ENCODE measurements around the gene NR5A2.
A peak's percentile ranks its signal among the peaks of the same experiment; 100 is the strongest.

NR5A2 gene

DNA sequence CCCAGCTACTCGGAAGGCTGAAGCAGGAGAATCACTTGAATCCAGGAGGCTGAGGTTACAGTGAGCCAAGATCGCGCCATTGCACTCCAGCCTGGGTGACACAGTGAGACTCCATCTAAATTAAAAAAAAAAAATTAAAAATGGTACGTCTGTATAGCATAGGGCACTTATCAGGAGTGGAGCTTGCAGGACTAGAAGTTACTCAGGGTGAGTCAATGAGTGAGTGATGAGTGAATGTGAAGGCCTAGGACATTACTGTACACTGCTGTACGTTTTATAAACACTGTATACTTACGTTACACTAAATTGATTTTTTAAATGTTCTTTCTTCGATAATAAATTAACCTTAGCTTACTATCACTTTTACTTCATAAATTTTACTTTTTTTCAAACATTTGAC lies 183.6 kb downstream of the NR5A2 start:
- TF ChIP-seq, protein P1, sequence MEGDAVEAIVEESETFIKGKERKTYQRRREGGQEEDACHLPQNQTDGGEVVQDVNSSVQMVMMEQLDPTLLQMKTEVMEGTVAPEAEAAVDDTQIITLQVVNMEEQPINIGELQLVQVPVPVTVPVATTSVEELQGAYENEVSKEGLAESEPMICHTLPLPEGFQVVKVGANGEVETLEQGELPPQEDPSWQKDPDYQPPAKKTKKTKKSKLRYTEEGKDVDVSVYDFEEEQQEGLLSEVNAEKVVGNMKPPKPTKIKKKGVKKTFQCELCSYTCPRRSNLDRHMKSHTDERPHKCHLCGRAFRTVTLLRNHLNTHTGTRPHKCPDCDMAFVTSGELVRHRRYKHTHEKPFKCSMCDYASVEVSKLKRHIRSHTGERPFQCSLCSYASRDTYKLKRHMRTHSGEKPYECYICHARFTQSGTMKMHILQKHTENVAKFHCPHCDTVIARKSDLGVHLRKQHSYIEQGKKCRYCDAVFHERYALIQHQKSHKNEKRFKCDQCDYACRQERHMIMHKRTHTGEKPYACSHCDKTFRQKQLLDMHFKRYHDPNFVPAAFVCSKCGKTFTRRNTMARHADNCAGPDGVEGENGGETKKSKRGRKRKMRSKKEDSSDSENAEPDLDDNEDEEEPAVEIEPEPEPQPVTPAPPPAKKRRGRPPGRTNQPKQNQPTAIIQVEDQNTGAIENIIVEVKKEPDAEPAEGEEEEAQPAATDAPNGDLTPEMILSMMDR (conservative IDR thresholded peaks at IDR 0.05; ENCODE audit: low read length), result no peak
- DNase-seq (ENCODE audit: low read depth), result peak; percentile 42

DNA sequence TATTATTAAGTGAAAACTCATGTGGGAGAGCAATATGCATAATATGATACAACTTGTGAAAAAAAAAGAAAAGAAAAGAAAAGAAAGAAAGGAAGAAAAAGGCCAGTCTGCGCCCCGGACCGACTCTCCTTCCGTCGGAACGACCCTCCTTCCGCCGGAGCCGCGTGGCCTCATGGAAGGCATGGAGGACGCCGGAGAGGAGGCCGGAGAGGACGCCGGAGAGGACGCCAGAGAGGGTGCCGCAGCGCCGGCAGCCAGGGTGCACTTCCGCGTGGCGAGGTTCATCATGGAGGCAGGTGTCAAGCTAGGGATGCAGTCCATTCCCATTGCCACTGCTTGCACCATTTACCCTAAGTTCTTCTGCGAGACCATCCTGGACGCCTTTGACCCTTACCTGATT lies 185.9 kb downstream of the NR5A2 start:
- no peak overlapping the region for H3K4me3 ChIP-seq (ENCODE audit: low read length)
- TF ChIP-seq, protein P1 (conservative IDR thresholded peaks at IDR 0.05; ENCODE audit: low read length), result no peak
- no peak for DNase-seq (ENCODE audit: low read depth)

More for the DNA sequence above, 183.6 kb downstream of the NR5A2 start:
- H3K4me3 ChIP-seq (ENCODE audit: low read length), result no peak overlapping the region

DNA sequence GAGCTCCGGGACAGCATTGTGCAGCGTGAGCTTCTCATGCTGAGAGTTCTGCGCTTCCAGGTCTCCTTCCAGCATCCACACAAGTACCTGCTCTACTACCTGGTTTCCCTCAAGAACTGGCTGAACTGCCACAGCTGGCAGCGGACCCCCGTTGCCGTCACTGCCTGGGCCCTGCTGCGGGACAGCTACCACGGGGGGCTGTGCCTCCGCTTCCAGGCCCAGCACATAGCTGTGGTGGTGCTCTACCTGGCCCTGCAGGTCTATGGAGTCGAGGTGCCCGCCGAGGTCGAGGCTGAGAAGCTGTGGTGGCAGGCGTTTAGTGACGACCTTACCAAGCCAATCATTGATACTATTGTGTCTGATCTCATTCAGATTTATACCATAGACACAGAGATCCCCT lies 186.4 kb downstream of the NR5A2 start:
- TF ChIP-seq, protein P1 (conservative IDR thresholded peaks at IDR 0.05; ENCODE audit: low read length), result no peak
- no peak overlapping the region for H3K4me3 ChIP-seq (ENCODE audit: low read length)
- DNase-seq (ENCODE audit: low read depth), result no peak

DNA sequence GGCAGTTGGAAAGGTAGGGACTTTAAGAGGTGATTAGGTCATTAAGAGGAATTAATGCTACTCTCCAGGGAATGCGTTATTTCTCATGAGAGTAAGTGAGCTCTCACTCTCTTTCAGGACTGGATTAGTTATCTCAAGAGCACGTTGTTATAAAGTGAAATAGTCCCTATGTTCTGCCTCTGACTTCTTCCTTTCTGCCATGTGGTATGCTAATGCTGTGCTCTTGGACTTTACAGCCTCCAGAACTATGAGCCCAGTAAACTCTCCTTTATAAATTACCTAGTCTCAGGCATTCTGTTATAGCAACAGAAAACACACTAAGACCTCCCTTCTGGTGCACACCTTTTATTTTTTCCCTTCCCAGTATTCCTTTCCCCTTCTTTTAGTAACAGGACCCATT lies 187.8 kb downstream of the NR5A2 start:
- no peak for DNase-seq (ENCODE audit: low read depth)
- no peak overlapping the region for H3K4me3 ChIP-seq (ENCODE audit: low read length)
- TF ChIP-seq, protein P1 (conservative IDR thresholded peaks at IDR 0.05; ENCODE audit: low read length), result no peak

DNA sequence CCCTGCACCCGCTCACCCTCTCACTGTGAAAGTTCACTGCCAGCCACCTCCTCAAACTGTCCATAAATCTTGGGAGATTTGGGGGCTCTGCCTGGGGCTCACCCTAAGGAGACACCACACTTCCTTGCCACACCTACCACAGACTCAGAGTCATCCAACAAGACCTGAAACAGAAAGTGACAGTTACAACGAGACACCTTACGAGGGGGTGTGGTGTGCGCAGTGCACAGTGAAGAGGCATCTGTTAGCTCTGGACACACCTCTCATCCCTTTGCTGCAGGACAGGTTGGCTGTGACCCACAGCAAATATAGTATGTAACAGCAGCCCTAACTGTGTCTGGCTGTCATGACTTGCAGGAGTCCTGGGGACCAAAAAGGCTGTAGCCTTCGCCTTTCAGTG lies 190.2 kb downstream of the NR5A2 start:
- H3K4me3 ChIP-seq (ENCODE audit: low read length), result no peak overlapping the region
- no peak for DNase-seq (ENCODE audit: low read depth)
- TF ChIP-seq, protein P1 (conservative IDR thresholded peaks at IDR 0.05; ENCODE audit: low read length), result no peak

DNA sequence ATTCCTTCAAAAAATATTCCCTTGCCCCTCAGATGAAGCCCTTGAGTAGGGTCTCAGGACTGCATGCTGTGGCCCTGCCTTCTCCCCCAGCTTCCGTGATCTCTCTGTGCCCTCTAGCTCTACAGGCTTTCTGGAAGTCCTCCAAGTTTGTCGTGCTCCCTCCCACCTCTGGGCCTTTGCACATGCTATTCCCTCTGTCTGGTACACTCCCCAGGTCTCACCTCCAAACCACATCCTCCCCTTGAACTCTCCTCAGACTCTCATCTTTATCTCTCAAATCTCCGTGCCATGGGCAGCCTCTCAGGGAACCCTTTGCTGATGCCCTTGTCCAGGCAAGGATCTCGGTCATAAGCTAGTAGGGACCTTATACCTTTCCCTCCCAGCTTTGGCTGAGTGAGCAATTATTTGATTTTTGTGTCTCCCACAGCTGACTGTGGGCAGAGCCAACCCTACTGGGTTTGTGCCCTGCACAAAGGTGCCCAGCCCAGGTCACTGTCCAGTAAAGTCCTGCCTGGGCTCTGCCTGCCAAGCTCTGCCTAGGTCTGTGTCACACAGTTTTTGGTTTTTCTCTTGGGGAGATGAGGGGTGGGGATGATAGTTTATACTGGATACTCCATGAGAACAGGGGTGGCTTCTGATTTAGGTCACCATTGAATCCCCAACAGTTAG lies 194.2 kb downstream of the NR5A2 start:
- H3K4me3 ChIP-seq (ENCODE audit: low read length), result no peak overlapping the region
- TF ChIP-seq, protein P1 (conservative IDR thresholded peaks at IDR 0.05; ENCODE audit: low read length), result no peak
- DNase-seq (ENCODE audit: low read depth), result no peak

DNA sequence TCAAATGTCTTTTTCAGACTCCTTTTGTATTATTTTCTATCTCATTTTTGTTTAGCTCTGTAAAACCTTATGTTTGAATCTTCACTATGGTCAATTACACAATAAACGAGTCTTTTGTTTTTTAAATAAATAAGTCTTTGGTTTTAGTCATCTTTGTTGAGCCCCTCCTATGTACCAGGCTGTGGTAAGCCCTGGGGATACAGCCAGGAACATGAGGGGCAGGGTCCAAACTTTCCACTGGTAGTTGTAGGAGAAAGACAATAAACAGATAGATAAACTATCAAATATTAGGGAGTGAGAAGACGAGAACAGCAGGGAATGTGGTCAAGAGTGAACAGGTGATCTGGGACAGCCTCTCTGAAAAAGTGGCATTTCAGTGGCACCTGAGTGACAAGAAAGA lies 195.7 kb downstream of the NR5A2 start:
- TF ChIP-seq, protein P1 (conservative IDR thresholded peaks at IDR 0.05; ENCODE audit: low read length), result no peak
- no peak for DNase-seq (ENCODE audit: low read depth)
- no peak overlapping the region for H3K4me3 ChIP-seq (ENCODE audit: low read length)

All from AG10803 (cell line).